Activated T-cell treated with anti-CD3 and anti-CD28 coated beads for 4 hours (primary cell): ENCODE results near the gene SLC8B1.

Experiments
- DNase-seq: peaks from one replicate; pipeline ENCODE4 v3.0.0-alpha.2; 2020

SLC8B1 gene

GRCh38 chr12:113292091-113292490, 42.8 kb downstream of the SLC8B1 start:
- DNase-seq = no peak

- DNase-seq = no peak
Observed at GRCh38 chr12:113291586-113291985, 43.3 kb downstream of the SLC8B1 start.

- DNase-seq = no peak
Observed at GRCh38 chr12:113290506-113290905, 44.4 kb downstream of the SLC8B1 start.

GRCh38 chr12:113289361-113289760, 45.5 kb downstream of the SLC8B1 start:
- no peak for DNase-seq

GRCh38 chr12:113287899-113288282, 47.0 kb downstream of the SLC8B1 start:
- no peak for DNase-seq

- no peak for DNase-seq
Observed at GRCh38 chr12:113287146-113287898, 47.6 kb downstream of the SLC8B1 start.

- DNase-seq = no peak
Observed at GRCh38 chr12:113286712-113287111, 48.2 kb downstream of the SLC8B1 start.

GRCh38 chr12:113285679-113286610, 49.0 kb downstream of the SLC8B1 start:
- DNase-seq = no peak

- no peak for DNase-seq
Observed at GRCh38 chr12:113284751-113285150, 50.2 kb downstream of the SLC8B1 start.

- DNase-seq = no peak
Observed at GRCh38 chr12:113278633-113279032, 56.3 kb downstream of the SLC8B1 start.

- DNase-seq = no peak
Observed at GRCh38 chr12:113278141-113278540, 56.8 kb downstream of the SLC8B1 start.

- DNase-seq = no peak
Observed at GRCh38 chr12:113277511-113277910, 57.4 kb downstream of the SLC8B1 start.

GRCh38 chr12:113276946-113277500, 57.9 kb downstream of the SLC8B1 start:
- no peak for DNase-seq

- DNase-seq = no peak
Observed at GRCh38 chr12:113276306-113276705, 58.6 kb downstream of the SLC8B1 start.

GRCh38 chr12:113274848-113275247, 60.1 kb downstream of the SLC8B1 start:
- no peak for DNase-seq

- DNase-seq = no peak
Observed at GRCh38 chr12:113273053-113273725, 61.7 kb downstream of the SLC8B1 start.

- DNase-seq = no peak
Observed at GRCh38 chr12:113271853-113272561, 62.9 kb downstream of the SLC8B1 start.

- DNase-seq = no peak
Observed at GRCh38 chr12:113271466-113271852, 63.5 kb downstream of the SLC8B1 start.

- DNase-seq = no peak
Observed at GRCh38 chr12:113270709-113271009, 64.2 kb downstream of the SLC8B1 start.

GRCh38 chr12:113269257-113269943, 65.5 kb downstream of the SLC8B1 start:
- DNase-seq = no peak

- no peak for DNase-seq
Observed at GRCh38 chr12:113268621-113269020, 66.3 kb downstream of the SLC8B1 start.

- DNase-seq = no peak
Observed at GRCh38 chr12:113268136-113268535, 66.8 kb downstream of the SLC8B1 start.
